ENCODE measurements around the gene GPC6.

Gene GPC6

DNA sequence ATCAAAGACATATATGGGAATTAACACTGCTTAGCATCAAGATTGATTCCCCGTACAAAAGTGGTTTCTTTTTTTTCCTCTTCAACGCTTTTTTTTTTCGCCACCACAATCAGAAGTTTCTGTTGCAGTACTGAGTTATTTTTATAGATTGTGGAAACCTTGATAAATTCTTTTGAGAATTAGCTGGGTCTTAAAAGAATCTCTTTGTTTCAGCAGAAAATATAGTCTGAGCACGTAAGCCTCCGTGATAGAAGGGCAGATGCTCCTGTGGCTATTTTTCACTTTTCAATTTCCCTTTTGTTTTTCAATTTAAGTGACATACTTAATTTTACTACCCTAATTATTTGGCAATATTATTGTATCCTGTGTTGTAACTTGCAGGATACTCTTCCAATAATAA lies 721.0 kb downstream of the GPC6 start:
- Histone ChIP-seq H3K4me3 (ENCODE audit: low read depth in 1 of 2, low read length in 2 of 2) (no peak overlapping the region), H3K27me3 (ENCODE audit: low read depth, low read length) (no peaks in the 10 kb centered on the region), H3K36me3 (ENCODE audit: control insufficient read depth in 1 of 2, insufficient read depth in 2 of 2, low read length in 2 of 2) (no peaks in the 10 kb centered on the region), H3K9me3 (ENCODE audit: control insufficient read depth in 1 of 2, low read length in 2 of 2) (no peaks in the 10 kb centered on the region), H3K27ac (ENCODE audit: low read length) (no peak overlapping the region), H3K4me1 (ENCODE audit: control insufficient read depth in 1 of 2, insufficient read depth in 2 of 2, low read length in 2 of 2) (no peaks in the 10 kb centered on the region)

GRCh38 chr13:93948162-93948922 lies 721.7 kb downstream of the GPC6 start:
- H3K4me1 ChIP-seq (ENCODE audit: control insufficient read depth in 1 of 2, insufficient read depth in 2 of 2, low read length in 2 of 2), result no peaks in the 10 kb centered on the region
- H3K27me3 ChIP-seq (ENCODE audit: low read depth, low read length), result no peaks in the 10 kb centered on the region
- H3K4me3 ChIP-seq (ENCODE audit: low read depth in 1 of 2, low read length in 2 of 2), result no peak overlapping the region
- H3K36me3 ChIP-seq (ENCODE audit: control insufficient read depth in 1 of 2, insufficient read depth in 2 of 2, low read length in 2 of 2), result no peaks in the 10 kb centered on the region
- no peaks in the 10 kb centered on the region for H3K9me3 ChIP-seq (ENCODE audit: control insufficient read depth in 1 of 2, low read length in 2 of 2)
- H3K27ac ChIP-seq (ENCODE audit: low read length), result no peak overlapping the region

DNA sequence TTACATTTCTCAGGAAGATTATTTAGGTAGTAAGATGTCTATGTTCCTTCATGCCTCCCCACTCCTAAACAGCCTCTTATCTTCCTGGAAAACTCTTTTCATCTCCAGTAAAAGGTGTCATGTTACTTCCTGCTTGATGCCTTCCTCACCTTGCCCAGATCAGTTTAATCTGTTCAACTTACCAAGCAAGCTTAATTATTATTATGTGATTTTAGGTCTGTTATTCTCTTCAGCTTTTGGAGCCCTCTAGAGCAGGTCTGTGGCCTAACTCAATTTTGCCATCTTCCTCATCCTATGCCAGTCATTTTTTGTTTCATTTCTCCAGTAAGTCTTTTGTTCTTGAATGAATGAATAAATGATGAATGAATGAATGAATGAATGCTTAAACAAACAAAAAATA lies 724.5 kb downstream of the GPC6 start:
- no peak overlapping the region for H3K4me3 ChIP-seq (ENCODE audit: low read depth in 1 of 2, low read length in 2 of 2)
- no peak overlapping the region for H3K27ac ChIP-seq (ENCODE audit: low read length)
- H3K27me3 ChIP-seq (ENCODE audit: low read depth, low read length), result no peaks in the 10 kb centered on the region
- no peaks in the 10 kb centered on the region for H3K36me3 ChIP-seq (ENCODE audit: control insufficient read depth in 1 of 2, insufficient read depth in 2 of 2, low read length in 2 of 2)
- no peaks in the 10 kb centered on the region for H3K4me1 ChIP-seq (ENCODE audit: control insufficient read depth in 1 of 2, insufficient read depth in 2 of 2, low read length in 2 of 2)
- no peaks in the 10 kb centered on the region for H3K9me3 ChIP-seq (ENCODE audit: control insufficient read depth in 1 of 2, low read length in 2 of 2)

DNA sequence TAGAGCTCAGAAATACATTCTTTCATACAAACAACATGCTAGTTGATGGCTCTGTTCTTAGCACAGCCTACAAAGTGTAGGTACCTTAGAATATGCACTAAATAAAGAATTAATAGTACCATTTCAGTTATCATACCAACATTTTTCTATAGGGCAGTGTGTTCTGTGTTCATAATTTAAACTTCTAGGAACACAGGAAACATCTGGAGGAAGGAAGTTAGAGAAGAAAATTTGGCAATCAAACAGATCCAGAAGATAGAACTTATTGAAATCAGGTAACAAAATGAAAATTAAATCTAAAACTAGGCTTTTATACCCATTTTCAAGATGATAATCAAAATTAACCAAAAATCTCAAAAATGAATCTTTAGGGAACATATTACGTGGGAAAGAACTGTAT lies 725.3 kb downstream of the GPC6 start:
- Histone ChIP-seq H3K4me3 (ENCODE audit: low read depth in 1 of 2, low read length in 2 of 2) (no peak overlapping the region), H3K4me1 (ENCODE audit: control insufficient read depth in 1 of 2, insufficient read depth in 2 of 2, low read length in 2 of 2) (no peaks in the 10 kb centered on the region), H3K36me3 (ENCODE audit: control insufficient read depth in 1 of 2, insufficient read depth in 2 of 2, low read length in 2 of 2) (no peaks in the 10 kb centered on the region), H3K27ac (ENCODE audit: low read length) (no peak overlapping the region), H3K9me3 (ENCODE audit: control insufficient read depth in 1 of 2, low read length in 2 of 2) (no peaks in the 10 kb centered on the region), H3K27me3 (ENCODE audit: low read depth, low read length) (no peaks in the 10 kb centered on the region)

- Histone ChIP-seq H3K4me1 (ENCODE audit: control insufficient read depth in 1 of 2, insufficient read depth in 2 of 2, low read length in 2 of 2) (no peaks in the 10 kb centered on the region), H3K27me3 (ENCODE audit: low read depth, low read length) (no peaks in the 10 kb centered on the region), H3K27ac (ENCODE audit: low read length) (no peak overlapping the region), H3K9me3 (ENCODE audit: control insufficient read depth in 1 of 2, low read length in 2 of 2) (no peaks in the 10 kb centered on the region), H3K4me3 (ENCODE audit: low read depth in 1 of 2, low read length in 2 of 2) (no peak overlapping the region), H3K36me3 (ENCODE audit: control insufficient read depth in 1 of 2, insufficient read depth in 2 of 2, low read length in 2 of 2) (no peaks in the 10 kb centered on the region)
These were observed 727.2 kb downstream of the GPC6 start for GRCh38 chr13:93953841-93954240.

GRCh38 chr13:93955904-93956303 lies 729.3 kb downstream of the GPC6 start:
- Histone ChIP-seq H3K36me3 (ENCODE audit: control insufficient read depth in 1 of 2, insufficient read depth in 2 of 2, low read length in 2 of 2) (no peaks in the 10 kb centered on the region), H3K9me3 (ENCODE audit: control insufficient read depth in 1 of 2, low read length in 2 of 2) (no peaks in the 10 kb centered on the region), H3K4me3 (ENCODE audit: low read depth in 1 of 2, low read length in 2 of 2) (no peak overlapping the region), H3K27me3 (ENCODE audit: low read depth, low read length) (no peaks in the 10 kb centered on the region), H3K27ac (ENCODE audit: low read length) (no peak overlapping the region), H3K4me1 (ENCODE audit: control insufficient read depth in 1 of 2, insufficient read depth in 2 of 2, low read length in 2 of 2) (no peaks in the 10 kb centered on the region)

DNA sequence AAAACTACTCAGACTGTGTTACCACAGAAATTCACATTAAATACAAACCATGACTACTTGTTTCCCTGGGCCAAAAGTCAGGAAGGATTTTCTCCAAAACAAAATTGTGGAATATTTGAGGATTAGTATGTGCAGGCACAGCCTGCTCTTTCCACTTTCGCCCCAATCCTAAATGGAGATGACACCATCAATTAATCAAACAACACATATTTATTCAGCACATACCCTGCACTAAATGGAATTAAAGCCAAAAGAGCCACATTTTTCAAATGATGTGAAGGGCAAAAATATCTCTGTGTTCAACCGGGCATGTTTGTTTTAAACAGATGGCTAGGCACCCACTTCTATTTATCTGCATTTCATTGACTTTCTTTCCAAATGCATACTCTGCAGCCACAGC lies 729.8 kb downstream of the GPC6 start:
- Histone ChIP-seq H3K9me3 (ENCODE audit: control insufficient read depth in 1 of 2, low read length in 2 of 2) (no peaks in the 10 kb centered on the region), H3K4me1 (ENCODE audit: control insufficient read depth in 1 of 2, insufficient read depth in 2 of 2, low read length in 2 of 2) (no peaks in the 10 kb centered on the region), H3K36me3 (ENCODE audit: control insufficient read depth in 1 of 2, insufficient read depth in 2 of 2, low read length in 2 of 2) (no peaks in the 10 kb centered on the region), H3K27me3 (ENCODE audit: low read depth, low read length) (no peaks in the 10 kb centered on the region), H3K27ac (ENCODE audit: low read length) (no peak overlapping the region), H3K4me3 (ENCODE audit: low read depth in 1 of 2, low read length in 2 of 2) (no peak overlapping the region)

- Histone ChIP-seq H3K9me3 (ENCODE audit: control insufficient read depth in 1 of 2, low read length in 2 of 2) (no peaks in the 10 kb centered on the region), H3K36me3 (ENCODE audit: control insufficient read depth in 1 of 2, insufficient read depth in 2 of 2, low read length in 2 of 2) (no peaks in the 10 kb centered on the region), H3K27me3 (ENCODE audit: low read depth, low read length) (no peaks in the 10 kb centered on the region), H3K4me1 (ENCODE audit: control insufficient read depth in 1 of 2, insufficient read depth in 2 of 2, low read length in 2 of 2) (no peaks in the 10 kb centered on the region), H3K4me3 (ENCODE audit: low read depth in 1 of 2, low read length in 2 of 2) (no peak overlapping the region), H3K27ac (ENCODE audit: low read length) (no peak overlapping the region)
These were observed 730.8 kb downstream of the GPC6 start for GRCh38 chr13:93957371-93957770.

GRCh38 chr13:93959796-93960533 lies 733.4 kb downstream of the GPC6 start:
- H3K27ac ChIP-seq (ENCODE audit: low read length), result no peak overlapping the region
- no peak overlapping the region for H3K4me3 ChIP-seq (ENCODE audit: low read depth in 1 of 2, low read length in 2 of 2)
- H3K36me3 ChIP-seq (ENCODE audit: control insufficient read depth in 1 of 2, insufficient read depth in 2 of 2, low read length in 2 of 2), result no peaks in the 10 kb centered on the region
- H3K27me3 ChIP-seq (ENCODE audit: low read depth, low read length), result no peaks in the 10 kb centered on the region
- no peaks in the 10 kb centered on the region for H3K9me3 ChIP-seq (ENCODE audit: control insufficient read depth in 1 of 2, low read length in 2 of 2)
- H3K4me1 ChIP-seq (ENCODE audit: control insufficient read depth in 1 of 2, insufficient read depth in 2 of 2, low read length in 2 of 2), result no peaks in the 10 kb centered on the region

DNA sequence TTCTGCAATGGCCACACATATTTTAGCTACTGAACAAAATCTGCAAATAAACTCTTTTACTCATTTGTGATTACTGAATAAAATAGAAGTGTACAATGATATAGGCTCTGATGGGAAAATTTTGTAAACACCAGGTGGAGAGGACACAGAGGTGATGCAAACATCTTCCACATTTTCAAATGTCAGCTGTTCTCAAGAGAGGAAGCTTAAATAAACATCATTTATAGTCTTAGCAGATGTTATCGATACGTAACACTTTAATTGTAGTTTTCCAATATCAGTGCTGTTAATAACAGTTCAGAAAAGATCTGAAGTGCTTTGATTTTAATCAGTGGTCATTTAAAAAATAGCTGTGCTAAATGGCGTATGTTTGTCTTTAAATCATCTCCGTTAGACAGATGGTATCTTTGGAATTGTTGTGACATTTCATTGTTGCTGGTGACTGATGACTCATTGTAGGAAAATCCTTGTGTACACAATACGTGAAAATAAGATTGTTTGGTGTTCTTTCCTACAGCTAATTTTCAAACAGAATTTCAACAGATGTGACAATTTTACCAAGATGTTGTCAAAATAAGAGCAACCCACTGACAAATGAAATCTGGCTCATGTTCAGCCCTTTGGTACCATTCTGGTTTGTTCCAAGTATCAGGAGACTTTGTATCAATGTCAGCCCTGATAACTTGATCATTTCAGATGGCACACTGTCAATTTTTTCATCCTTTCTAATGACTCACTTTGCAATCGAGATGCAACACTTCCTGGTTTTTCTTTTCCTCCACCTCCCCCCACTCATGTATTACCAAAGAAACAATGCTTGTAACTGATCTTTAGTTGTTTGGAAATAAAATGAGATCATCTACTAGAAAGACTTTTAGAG lies 736.9 kb downstream of the GPC6 start:
- H3K27ac ChIP-seq (ENCODE audit: low read length), result no peak overlapping the region
- H3K4me3 ChIP-seq (ENCODE audit: low read depth in 1 of 2, low read length in 2 of 2), result no peak overlapping the region
- no peaks in the 10 kb centered on the region for H3K9me3 ChIP-seq (ENCODE audit: control insufficient read depth in 1 of 2, low read length in 2 of 2)
- H3K27me3 ChIP-seq (ENCODE audit: low read depth, low read length), result no peaks in the 10 kb centered on the region
- no peaks in the 10 kb centered on the region for H3K36me3 ChIP-seq (ENCODE audit: control insufficient read depth in 1 of 2, insufficient read depth in 2 of 2, low read length in 2 of 2)
- H3K4me1 ChIP-seq (ENCODE audit: control insufficient read depth in 1 of 2, insufficient read depth in 2 of 2, low read length in 2 of 2), result no peaks in the 10 kb centered on the region

DNA sequence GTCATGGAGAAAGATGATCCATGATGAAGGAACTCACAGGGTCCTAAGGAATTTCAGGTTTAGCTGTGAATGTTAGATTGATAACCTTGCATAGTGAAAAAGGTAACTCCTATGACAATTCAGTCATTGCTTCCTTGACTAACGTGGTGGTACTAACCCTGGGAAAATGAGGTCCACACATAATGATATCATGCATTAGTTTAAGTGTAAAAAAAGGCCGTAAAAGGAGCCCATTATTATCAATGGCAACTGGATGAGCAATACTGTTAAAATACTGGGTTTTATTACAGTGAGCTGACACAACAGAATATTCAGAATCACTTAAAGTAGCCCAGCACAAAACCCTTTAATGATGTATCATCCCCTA lies 737.5 kb downstream of the GPC6 start:
- Histone ChIP-seq H3K36me3 (ENCODE audit: control insufficient read depth in 1 of 2, insufficient read depth in 2 of 2, low read length in 2 of 2) (no peaks in the 10 kb centered on the region), H3K27ac (ENCODE audit: low read length) (no peak overlapping the region), H3K9me3 (ENCODE audit: control insufficient read depth in 1 of 2, low read length in 2 of 2) (no peaks in the 10 kb centered on the region), H3K4me1 (ENCODE audit: control insufficient read depth in 1 of 2, insufficient read depth in 2 of 2, low read length in 2 of 2) (no peaks in the 10 kb centered on the region), H3K4me3 (ENCODE audit: low read depth in 1 of 2, low read length in 2 of 2) (no peak overlapping the region), H3K27me3 (ENCODE audit: low read depth, low read length) (no peaks in the 10 kb centered on the region)

Data from muscle layer of duodenum (tissue), 2 donors.